Measurements from ENCODE around the gene ACOT2.

ACOT2 gene

GRCh38 chr14:73602994-73603393 is 34.0 kb downstream of the ACOT2 start:
- TF ChIP-seq POLR2AphosphoS5 (IDR thresholded peaks at IDR 0.05; ENCODE audit: low read depth, low read length) (no peak), SIN3A (IDR thresholded peaks at IDR 0.05; ENCODE audit: borderline replicate concordance, insufficient read depth, low read length) (no peak), TAF1 (IDR thresholded peaks at IDR 0.05; ENCODE audit: borderline replicate concordance, insufficient read depth, low read length) (no peak), FOXP2 (optimal IDR thresholded peaks at IDR 0.05; ENCODE audit: borderline replicate concordance, extremely low read depth, extremely low read length, insufficient read depth) (no peak)
- TF ChIP-seq, protein P1, sequence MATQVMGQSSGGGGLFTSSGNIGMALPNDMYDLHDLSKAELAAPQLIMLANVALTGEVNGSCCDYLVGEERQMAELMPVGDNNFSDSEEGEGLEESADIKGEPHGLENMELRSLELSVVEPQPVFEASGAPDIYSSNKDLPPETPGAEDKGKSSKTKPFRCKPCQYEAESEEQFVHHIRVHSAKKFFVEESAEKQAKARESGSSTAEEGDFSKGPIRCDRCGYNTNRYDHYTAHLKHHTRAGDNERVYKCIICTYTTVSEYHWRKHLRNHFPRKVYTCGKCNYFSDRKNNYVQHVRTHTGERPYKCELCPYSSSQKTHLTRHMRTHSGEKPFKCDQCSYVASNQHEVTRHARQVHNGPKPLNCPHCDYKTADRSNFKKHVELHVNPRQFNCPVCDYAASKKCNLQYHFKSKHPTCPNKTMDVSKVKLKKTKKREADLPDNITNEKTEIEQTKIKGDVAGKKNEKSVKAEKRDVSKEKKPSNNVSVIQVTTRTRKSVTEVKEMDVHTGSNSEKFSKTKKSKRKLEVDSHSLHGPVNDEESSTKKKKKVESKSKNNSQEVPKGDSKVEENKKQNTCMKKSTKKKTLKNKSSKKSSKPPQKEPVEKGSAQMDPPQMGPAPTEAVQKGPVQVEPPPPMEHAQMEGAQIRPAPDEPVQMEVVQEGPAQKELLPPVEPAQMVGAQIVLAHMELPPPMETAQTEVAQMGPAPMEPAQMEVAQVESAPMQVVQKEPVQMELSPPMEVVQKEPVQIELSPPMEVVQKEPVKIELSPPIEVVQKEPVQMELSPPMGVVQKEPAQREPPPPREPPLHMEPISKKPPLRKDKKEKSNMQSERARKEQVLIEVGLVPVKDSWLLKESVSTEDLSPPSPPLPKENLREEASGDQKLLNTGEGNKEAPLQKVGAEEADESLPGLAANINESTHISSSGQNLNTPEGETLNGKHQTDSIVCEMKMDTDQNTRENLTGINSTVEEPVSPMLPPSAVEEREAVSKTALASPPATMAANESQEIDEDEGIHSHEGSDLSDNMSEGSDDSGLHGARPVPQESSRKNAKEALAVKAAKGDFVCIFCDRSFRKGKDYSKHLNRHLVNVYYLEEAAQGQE (IDR thresholded peaks at IDR 0.05; ENCODE audit: insufficient read depth in 1 of 2, low read depth in 2 of 2, low read length in 2 of 2) = no peak

- TF ChIP-seq, protein P1 (IDR thresholded peaks at IDR 0.05; ENCODE audit: insufficient read depth in 1 of 2, low read depth in 2 of 2, low read length in 2 of 2) = no peak
- TF ChIP-seq FOXP2 (optimal IDR thresholded peaks at IDR 0.05; ENCODE audit: borderline replicate concordance, extremely low read depth, extremely low read length, insufficient read depth) (no peak), TAF1 (IDR thresholded peaks at IDR 0.05; ENCODE audit: borderline replicate concordance, insufficient read depth, low read length) (no peak), SIN3A (IDR thresholded peaks at IDR 0.05; ENCODE audit: borderline replicate concordance, insufficient read depth, low read length) (no peak), POLR2AphosphoS5 (IDR thresholded peaks at IDR 0.05; ENCODE audit: low read depth, low read length) (no peak)
These were observed 37.3 kb downstream of the ACOT2 start for GRCh38 chr14:73606271-73606670.

- TF ChIP-seq, protein P1 (IDR thresholded peaks at IDR 0.05; ENCODE audit: insufficient read depth in 1 of 2, low read depth in 2 of 2, low read length in 2 of 2) = no peak
- TF ChIP-seq TAF1 (IDR thresholded peaks at IDR 0.05; ENCODE audit: borderline replicate concordance, insufficient read depth, low read length) = no peak
- no peak for TF ChIP-seq SIN3A (IDR thresholded peaks at IDR 0.05; ENCODE audit: borderline replicate concordance, insufficient read depth, low read length)
- TF ChIP-seq POLR2AphosphoS5 (IDR thresholded peaks at IDR 0.05; ENCODE audit: low read depth, low read length) = no peak
- no peak for TF ChIP-seq FOXP2 (optimal IDR thresholded peaks at IDR 0.05; ENCODE audit: borderline replicate concordance, extremely low read depth, extremely low read length, insufficient read depth)
These were observed 38.2 kb downstream of the ACOT2 start for GRCh38 chr14:73607241-73607640.

DNA sequence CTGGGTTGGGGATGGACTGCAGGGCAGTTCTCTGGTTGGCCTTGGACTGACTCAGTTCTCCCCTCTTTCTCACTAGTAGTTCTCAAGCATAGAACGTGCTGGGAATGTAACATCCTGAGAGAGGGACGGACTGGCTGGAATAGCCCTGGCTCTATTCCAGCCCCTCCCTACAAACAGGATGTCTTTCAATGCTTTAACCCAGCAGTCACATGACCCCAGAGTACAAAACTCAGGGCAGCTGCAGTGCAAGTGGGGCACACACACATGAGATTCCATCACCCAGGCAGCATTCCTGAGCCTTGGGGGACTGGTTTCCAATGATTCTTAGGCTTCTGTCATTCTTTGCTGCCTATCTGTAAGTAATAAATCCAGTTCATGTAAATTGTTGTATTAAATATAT is 41.7 kb downstream of the ACOT2 start:
- TF ChIP-seq SIN3A (IDR thresholded peaks at IDR 0.05; ENCODE audit: borderline replicate concordance, insufficient read depth, low read length) = no peak
- TF ChIP-seq, protein P1 (IDR thresholded peaks at IDR 0.05; ENCODE audit: insufficient read depth in 1 of 2, low read depth in 2 of 2, low read length in 2 of 2) = no peak
- TF ChIP-seq FOXP2 (optimal IDR thresholded peaks at IDR 0.05; ENCODE audit: borderline replicate concordance, extremely low read depth, extremely low read length, insufficient read depth) = no peak
- TF ChIP-seq TAF1 (IDR thresholded peaks at IDR 0.05; ENCODE audit: borderline replicate concordance, insufficient read depth, low read length) = no peak
